WTC11 (cell line): ENCODE measurements around the gene DHX30.

ENCODE experiments used
- CREB1 ChIP-seq: sonication (generic); formaldehyde crosslinking; IDR thresholded peaks from 2 replicates; pipeline ENCODE4 v1.8.0; 2023; ENCODE audit warnings: mild to moderate bottlenecking, missing genetic modification reagents
- NFE2L1 ChIP-seq: sonication (generic); formaldehyde crosslinking; IDR thresholded peaks from 2 replicates; pipeline ENCODE4 v1.8.1; 2023; ENCODE audit warnings: missing genetic modification reagents
- ZNF263 ChIP-seq: sonication (generic); formaldehyde crosslinking; IDR thresholded peaks from 2 replicates; pipeline ENCODE4 v1.8.1; 2022; ENCODE audit warnings: low read depth, mild to moderate bottlenecking, moderate library complexity, missing genetic modification reagents

- TF ChIP-seq CREB1: no peak
- TF ChIP-seq NFE2L1 (CRISPR knock-in tag): no peak
- no peak for TF ChIP-seq ZNF263 (CRISPR knock-in tag)
Observed at GRCh38 chr3:47782446-47783308, 20.3 kb upstream of the DHX30 start.
